ENCODE measurements around the gene SLC30A2. TPM values are rescaled to one million over a fixed set of nuclear protein-coding genes. Genes with fewer than 3 reads are reported as not detected.

Gene SLC30A2
- total and polyA plus RNA-seq, 9 of the 15 experiments (the other 6 are each of a cell fraction or from before 2014, with no cell fraction given) = 0.01 to 0.18 (median 0.06) TPM; not detected in 3

DNA sequence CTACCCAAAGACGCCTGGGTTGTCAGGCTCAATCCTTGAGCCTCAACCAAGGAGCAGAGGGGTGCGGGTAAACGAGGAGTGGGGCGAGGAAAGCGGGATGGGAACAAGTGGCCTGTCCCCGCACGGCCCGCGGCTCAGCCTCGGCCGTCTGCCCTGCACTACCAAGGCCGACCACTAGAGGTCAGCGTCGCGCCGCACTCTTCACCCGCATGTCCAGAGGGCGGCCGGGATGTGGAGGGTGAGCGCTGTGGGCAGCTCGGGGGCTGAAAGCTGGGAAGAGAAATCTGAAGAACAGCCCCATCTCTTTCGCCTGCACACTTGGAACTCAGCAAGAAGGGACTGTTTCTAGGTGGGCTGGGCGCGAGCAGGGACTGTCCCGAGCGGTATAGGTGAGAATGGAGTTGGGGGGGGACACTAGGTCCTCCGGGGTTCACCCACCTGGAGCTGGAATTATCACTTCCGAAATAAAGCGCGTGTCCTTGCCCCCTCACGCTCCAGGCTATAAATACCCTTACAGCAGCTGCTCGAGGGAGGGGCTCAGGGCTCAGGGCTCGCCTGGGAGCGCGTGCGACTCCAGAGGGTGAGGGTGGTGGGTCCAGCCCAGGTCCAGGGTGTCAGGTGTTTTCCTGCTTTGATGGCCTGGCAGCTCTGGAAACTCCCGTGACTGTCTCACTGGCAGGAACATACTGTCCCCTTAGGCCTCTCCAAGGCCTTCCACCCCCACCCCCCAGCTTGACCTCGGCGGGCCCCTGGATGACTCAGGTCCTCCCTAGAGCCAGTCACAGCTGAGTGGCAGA lies 9.8 kb downstream of the SLC30A2 start (continued):
- TF ChIP-seq, protein P1, sequence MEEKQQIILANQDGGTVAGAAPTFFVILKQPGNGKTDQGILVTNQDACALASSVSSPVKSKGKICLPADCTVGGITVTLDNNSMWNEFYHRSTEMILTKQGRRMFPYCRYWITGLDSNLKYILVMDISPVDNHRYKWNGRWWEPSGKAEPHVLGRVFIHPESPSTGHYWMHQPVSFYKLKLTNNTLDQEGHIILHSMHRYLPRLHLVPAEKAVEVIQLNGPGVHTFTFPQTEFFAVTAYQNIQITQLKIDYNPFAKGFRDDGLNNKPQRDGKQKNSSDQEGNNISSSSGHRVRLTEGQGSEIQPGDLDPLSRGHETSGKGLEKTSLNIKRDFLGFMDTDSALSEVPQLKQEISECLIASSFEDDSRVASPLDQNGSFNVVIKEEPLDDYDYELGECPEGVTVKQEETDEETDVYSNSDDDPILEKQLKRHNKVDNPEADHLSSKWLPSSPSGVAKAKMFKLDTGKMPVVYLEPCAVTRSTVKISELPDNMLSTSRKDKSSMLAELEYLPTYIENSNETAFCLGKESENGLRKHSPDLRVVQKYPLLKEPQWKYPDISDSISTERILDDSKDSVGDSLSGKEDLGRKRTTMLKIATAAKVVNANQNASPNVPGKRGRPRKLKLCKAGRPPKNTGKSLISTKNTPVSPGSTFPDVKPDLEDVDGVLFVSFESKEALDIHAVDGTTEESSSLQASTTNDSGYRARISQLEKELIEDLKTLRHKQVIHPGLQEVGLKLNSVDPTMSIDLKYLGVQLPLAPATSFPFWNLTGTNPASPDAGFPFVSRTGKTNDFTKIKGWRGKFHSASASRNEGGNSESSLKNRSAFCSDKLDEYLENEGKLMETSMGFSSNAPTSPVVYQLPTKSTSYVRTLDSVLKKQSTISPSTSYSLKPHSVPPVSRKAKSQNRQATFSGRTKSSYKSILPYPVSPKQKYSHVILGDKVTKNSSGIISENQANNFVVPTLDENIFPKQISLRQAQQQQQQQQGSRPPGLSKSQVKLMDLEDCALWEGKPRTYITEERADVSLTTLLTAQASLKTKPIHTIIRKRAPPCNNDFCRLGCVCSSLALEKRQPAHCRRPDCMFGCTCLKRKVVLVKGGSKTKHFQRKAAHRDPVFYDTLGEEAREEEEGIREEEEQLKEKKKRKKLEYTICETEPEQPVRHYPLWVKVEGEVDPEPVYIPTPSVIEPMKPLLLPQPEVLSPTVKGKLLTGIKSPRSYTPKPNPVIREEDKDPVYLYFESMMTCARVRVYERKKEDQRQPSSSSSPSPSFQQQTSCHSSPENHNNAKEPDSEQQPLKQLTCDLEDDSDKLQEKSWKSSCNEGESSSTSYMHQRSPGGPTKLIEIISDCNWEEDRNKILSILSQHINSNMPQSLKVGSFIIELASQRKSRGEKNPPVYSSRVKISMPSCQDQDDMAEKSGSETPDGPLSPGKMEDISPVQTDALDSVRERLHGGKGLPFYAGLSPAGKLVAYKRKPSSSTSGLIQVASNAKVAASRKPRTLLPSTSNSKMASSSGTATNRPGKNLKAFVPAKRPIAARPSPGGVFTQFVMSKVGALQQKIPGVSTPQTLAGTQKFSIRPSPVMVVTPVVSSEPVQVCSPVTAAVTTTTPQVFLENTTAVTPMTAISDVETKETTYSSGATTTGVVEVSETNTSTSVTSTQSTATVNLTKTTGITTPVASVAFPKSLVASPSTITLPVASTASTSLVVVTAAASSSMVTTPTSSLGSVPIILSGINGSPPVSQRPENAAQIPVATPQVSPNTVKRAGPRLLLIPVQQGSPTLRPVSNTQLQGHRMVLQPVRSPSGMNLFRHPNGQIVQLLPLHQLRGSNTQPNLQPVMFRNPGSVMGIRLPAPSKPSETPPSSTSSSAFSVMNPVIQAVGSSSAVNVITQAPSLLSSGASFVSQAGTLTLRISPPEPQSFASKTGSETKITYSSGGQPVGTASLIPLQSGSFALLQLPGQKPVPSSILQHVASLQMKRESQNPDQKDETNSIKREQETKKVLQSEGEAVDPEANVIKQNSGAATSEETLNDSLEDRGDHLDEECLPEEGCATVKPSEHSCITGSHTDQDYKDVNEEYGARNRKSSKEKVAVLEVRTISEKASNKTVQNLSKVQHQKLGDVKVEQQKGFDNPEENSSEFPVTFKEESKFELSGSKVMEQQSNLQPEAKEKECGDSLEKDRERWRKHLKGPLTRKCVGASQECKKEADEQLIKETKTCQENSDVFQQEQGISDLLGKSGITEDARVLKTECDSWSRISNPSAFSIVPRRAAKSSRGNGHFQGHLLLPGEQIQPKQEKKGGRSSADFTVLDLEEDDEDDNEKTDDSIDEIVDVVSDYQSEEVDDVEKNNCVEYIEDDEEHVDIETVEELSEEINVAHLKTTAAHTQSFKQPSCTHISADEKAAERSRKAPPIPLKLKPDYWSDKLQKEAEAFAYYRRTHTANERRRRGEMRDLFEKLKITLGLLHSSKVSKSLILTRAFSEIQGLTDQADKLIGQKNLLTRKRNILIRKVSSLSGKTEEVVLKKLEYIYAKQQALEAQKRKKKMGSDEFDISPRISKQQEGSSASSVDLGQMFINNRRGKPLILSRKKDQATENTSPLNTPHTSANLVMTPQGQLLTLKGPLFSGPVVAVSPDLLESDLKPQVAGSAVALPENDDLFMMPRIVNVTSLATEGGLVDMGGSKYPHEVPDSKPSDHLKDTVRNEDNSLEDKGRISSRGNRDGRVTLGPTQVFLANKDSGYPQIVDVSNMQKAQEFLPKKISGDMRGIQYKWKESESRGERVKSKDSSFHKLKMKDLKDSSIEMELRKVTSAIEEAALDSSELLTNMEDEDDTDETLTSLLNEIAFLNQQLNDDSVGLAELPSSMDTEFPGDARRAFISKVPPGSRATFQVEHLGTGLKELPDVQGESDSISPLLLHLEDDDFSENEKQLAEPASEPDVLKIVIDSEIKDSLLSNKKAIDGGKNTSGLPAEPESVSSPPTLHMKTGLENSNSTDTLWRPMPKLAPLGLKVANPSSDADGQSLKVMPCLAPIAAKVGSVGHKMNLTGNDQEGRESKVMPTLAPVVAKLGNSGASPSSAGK (IDR thresholded peaks at IDR 0.05) = no peak; the same call in 1 of the 2 replicates
- TF ChIP-seq HNRNPH1 (optimal IDR thresholded peaks at IDR 0.05; ENCODE audit: low read depth, low read length) (no peak), ZC3H8 (IDR thresholded peaks at IDR 0.05) (no peak), NR2F6 (CRISPR knock-in tag; IDR thresholded peaks at IDR 0.05) (no peak), TAF15 (IDR thresholded peaks at IDR 0.05; ENCODE audit: low read depth, low read length) (no peak), ZKSCAN8 (CRISPR knock-in tag; IDR thresholded peaks at IDR 0.05) (no peak), EWSR1 (IDR thresholded peaks at IDR 0.05; ENCODE audit: borderline replicate concordance, low read depth, partially characterized antibody) (no peak), RBM25 (IDR thresholded peaks at IDR 0.05; ENCODE audit: low read depth, low read length, severe bottlenecking) (no peak), ZNF707 (CRISPR knock-in tag; conservative IDR thresholded peaks at IDR 0.05) (no peak), ARID1B (IDR thresholded peaks at IDR 0.05) (no peak), SMAD1 (IDR thresholded peaks at IDR 0.05; ENCODE audit: low read depth, low read length, partially characterized antibody) (peak; percentile 11), CBFA2T2 (conservative IDR thresholded peaks at IDR 0.05) (no peak)
- TF ChIP-seq, protein P2, sequence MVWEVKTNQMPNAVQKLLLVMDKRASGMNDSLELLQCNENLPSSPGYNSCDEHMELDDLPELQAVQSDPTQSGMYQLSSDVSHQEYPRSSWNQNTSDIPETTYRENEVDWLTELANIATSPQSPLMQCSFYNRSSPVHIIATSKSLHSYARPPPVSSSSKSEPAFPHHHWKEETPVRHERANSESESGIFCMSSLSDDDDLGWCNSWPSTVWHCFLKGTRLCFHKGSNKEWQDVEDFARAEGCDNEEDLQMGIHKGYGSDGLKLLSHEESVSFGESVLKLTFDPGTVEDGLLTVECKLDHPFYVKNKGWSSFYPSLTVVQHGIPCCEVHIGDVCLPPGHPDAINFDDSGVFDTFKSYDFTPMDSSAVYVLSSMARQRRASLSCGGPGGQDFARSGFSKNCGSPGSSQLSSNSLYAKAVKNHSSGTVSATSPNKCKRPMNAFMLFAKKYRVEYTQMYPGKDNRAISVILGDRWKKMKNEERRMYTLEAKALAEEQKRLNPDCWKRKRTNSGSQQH (CRISPR knock-in tag; IDR thresholded peaks at IDR 0.05) = 0 out of 2 replicates have a peak, but pooled peaks have one; percentile 2
